Measurements from ENCODE around the gene DNAJB6. TPM values are rescaled to one million over a fixed set of nuclear protein-coding genes. Genes with fewer than 3 reads are reported as not detected.

The DNAJB6 gene
- total RNA-seq, 1 experiment from 2014 or later = 108 TPM

DNA sequence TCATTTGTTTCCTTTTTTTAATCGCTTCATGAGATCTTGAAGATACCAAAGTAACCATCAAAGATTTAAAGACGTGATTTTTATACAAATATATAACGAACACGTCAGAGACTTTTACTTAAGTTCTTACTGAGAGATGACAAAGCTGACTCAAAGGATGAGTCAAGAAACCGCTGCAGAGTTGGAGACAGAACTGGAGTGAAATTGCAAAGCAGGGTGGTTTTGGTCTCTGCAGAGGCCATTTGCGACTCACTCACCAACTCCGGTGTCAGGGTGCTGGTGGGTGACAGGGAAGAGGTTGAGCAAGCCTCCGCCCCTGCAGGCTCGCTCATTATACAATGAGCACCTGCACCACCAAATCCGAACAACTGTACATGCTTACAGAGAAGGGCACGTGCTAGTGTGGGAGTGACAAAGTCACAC lies 75.2 kb downstream of the DNAJB6 start:
- no peaks in the 10 kb centered on the region for H3K4me1 Mint-ChIP-seq (ENCODE audit: low read depth, unreplicated experiment)
- no peak for DNase-seq
- Histone ChIP-seq H3K4me1 (no peaks in the 10 kb centered on the region), H3K9me3 (no peaks in the 10 kb centered on the region), H3K27me3 (replicated peaks; ENCODE audit: control insufficient read depth, insufficient read depth, low read length) (no peaks in the 10 kb centered on the region), H3K36me3 (ENCODE audit: control insufficient read depth, insufficient read depth, low read length) (no peaks in the 10 kb centered on the region; the same call in 1 of the 2 replicates), H3K4me3 (ENCODE audit: low read depth, low read length) (no peak overlapping the region)
- H3K4me3 Mint-ChIP-seq (ENCODE audit: unreplicated experiment) = no peak overlapping the region
- TF ChIP-seq, protein P1, sequence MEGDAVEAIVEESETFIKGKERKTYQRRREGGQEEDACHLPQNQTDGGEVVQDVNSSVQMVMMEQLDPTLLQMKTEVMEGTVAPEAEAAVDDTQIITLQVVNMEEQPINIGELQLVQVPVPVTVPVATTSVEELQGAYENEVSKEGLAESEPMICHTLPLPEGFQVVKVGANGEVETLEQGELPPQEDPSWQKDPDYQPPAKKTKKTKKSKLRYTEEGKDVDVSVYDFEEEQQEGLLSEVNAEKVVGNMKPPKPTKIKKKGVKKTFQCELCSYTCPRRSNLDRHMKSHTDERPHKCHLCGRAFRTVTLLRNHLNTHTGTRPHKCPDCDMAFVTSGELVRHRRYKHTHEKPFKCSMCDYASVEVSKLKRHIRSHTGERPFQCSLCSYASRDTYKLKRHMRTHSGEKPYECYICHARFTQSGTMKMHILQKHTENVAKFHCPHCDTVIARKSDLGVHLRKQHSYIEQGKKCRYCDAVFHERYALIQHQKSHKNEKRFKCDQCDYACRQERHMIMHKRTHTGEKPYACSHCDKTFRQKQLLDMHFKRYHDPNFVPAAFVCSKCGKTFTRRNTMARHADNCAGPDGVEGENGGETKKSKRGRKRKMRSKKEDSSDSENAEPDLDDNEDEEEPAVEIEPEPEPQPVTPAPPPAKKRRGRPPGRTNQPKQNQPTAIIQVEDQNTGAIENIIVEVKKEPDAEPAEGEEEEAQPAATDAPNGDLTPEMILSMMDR (IDR thresholded peaks at IDR 0.05; ENCODE audit: insufficient read depth in 1 of 2, low read depth in 1 of 2, low read length in 1 of 2, severe bottlenecking in 1 of 2, unreplicated experiment in 1 of 2) = no peak
- POLR2A ChIA-PET = no interaction called here
- CTCF ChIA-PET = no interaction called here
- no peaks in the 10 kb centered on the region for H3K27me3 Mint-ChIP-seq (ENCODE audit: insufficient read depth, unreplicated experiment)
- intact Hi-C loops (cut with micrococcal nuclease; ENCODE audit: unreplicated experiment) = no loop called here
- no TSS peak for BruUV-seq (replicated peaks)
- no peak overlapping the region for H3K27ac Mint-ChIP-seq (ENCODE audit: unreplicated experiment)
- H3K36me3 Mint-ChIP-seq (ENCODE audit: insufficient read depth, unreplicated experiment) = peaks cover 40% of the 10 kb centered on the region
- H3K9me3 Mint-ChIP-seq (ENCODE audit: unreplicated experiment) = no peaks in the 10 kb centered on the region

DNA sequence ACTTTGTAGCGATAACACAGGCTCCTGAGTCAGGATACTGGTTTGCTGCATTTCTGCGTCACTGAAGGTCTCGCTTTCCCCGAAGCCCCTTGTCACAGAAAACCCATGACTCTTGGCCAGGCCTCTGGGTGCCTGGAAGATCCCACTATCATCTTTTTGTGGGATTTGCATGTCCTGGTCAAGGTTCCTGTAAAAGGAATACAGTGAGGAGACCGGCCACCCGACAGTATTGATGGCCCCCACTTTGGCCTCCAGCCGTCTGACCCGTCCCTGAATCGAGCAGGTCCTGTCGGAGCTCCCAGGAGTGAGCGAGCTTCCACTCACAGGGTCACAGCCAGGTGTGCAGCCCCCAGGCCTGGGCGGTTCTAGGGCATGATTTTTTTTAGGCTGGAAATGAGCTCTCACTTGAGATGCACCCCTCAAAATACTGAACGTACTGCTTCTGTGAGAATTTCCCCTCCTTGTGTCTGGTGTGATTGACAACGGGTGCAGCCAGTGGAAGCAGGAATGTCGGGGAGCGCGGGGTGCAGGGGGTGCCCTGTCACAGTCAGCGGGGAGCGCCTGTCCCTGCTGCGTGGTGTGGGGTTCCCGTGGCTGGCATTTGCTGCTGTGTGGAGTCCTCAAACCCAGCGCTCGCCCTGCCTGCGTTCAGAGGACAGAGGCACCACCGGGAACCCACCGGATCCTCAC lies 75.8 kb downstream of the DNAJB6 start:
- H3K36me3 ChIP-seq (ENCODE audit: control insufficient read depth, insufficient read depth, low read length) = no peaks in the 10 kb centered on the region; the same call in 1 of the 2 replicates
- peaks cover 38% of the 10 kb centered on the region for H3K36me3 Mint-ChIP-seq (ENCODE audit: insufficient read depth, unreplicated experiment)

DNA sequence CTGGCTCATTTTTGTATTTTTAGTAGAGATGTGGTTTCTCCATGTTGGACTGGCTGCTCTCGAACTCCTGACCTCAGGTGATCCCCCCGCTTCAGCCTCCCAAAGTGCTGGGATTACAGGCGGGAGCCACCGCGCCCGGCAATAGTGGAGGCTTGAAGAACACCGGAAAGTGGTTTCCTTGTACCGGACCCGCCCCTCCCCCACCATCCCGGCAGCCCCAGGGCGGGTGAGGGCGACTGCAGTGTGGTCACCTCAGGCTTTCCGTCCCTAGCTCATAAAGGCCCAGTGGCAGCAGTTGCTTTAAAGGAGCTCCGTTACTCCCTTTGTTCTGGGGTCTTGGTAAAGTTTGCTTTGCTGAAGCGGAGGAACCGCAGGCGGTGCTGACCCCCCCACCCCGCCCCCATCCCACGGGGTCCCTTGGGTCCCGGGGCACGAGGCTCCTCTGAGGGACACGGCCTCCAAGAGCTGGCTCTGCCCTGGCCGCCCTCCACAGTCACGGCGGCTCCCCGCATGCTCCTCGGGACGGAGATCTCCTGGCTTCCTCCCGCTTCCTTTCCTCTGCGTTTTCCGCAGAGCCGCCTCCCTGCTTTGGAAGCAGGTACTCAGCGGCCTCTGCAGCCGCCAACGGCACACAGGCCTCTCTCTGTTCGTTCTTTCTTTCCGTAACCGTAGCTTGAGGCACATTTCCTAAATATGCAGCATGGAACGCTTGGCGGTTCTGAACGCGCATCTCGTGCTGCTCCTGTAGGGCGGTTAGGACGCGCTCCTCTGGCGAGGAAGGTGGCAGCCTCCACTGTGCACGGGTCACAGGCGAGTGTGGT lies 77.3 kb downstream of the DNAJB6 start:
- H3K4me3 ChIP-seq (ENCODE audit: low read depth, low read length) = no peak overlapping the region
- H3K27me3 Mint-ChIP-seq (ENCODE audit: insufficient read depth, unreplicated experiment) = no peaks in the 10 kb centered on the region
- no peak for DNase-seq
- no peaks in the 10 kb centered on the region for H3K4me1 ChIP-seq
- H3K27ac Mint-ChIP-seq (ENCODE audit: unreplicated experiment) = no peak overlapping the region
- H3K4me3 Mint-ChIP-seq (ENCODE audit: unreplicated experiment) = no peak overlapping the region
- ChIA-PET CTCF (no interaction called here), POLR2A (no interaction called here)
- TF ChIP-seq, protein P1 (IDR thresholded peaks at IDR 0.05; ENCODE audit: insufficient read depth in 1 of 2, low read depth in 1 of 2, low read length in 1 of 2, severe bottlenecking in 1 of 2, unreplicated experiment in 1 of 2) = no peak
- H3K4me1 Mint-ChIP-seq (ENCODE audit: low read depth, unreplicated experiment) = no peaks in the 10 kb centered on the region
- peaks cover 32% of the 10 kb centered on the region for H3K36me3 Mint-ChIP-seq (ENCODE audit: insufficient read depth, unreplicated experiment)
- no peaks in the 10 kb centered on the region for H3K9me3 Mint-ChIP-seq (ENCODE audit: unreplicated experiment)
- no TSS peak for BruUV-seq (replicated peaks)
- intact Hi-C loops (cut with micrococcal nuclease; ENCODE audit: unreplicated experiment) = no loop called here
- H3K27me3 ChIP-seq (replicated peaks; ENCODE audit: control insufficient read depth, insufficient read depth, low read length) = no peaks in the 10 kb centered on the region
- no peaks in the 10 kb centered on the region; the same call in 1 of the 2 replicates for H3K36me3 ChIP-seq (ENCODE audit: control insufficient read depth, insufficient read depth, low read length)
- H3K9me3 ChIP-seq = no peaks in the 10 kb centered on the region

More for the DNA sequence above, 75.8 kb downstream of the DNAJB6 start:
- no TSS peak for BruUV-seq (replicated peaks)
- Mint-ChIP-seq H3K27ac (ENCODE audit: unreplicated experiment) (no peak overlapping the region), H3K27me3 (ENCODE audit: insufficient read depth, unreplicated experiment) (no peaks in the 10 kb centered on the region), H3K9me3 (ENCODE audit: unreplicated experiment) (no peaks in the 10 kb centered on the region), H3K4me3 (ENCODE audit: unreplicated experiment) (no peak overlapping the region), H3K4me1 (ENCODE audit: low read depth, unreplicated experiment) (no peaks in the 10 kb centered on the region)
- Histone ChIP-seq H3K9me3 (no peaks in the 10 kb centered on the region), H3K4me3 (ENCODE audit: low read depth, low read length) (no peak overlapping the region), H3K27me3 (replicated peaks; ENCODE audit: control insufficient read depth, insufficient read depth, low read length) (no peaks in the 10 kb centered on the region), H3K4me1 (no peaks in the 10 kb centered on the region)
- peak in 1 of 2 experiments; percentile 21 for DNase-seq
- ChIA-PET POLR2A (no interaction called here), CTCF (no interaction called here)
- intact Hi-C loops (cut with micrococcal nuclease; ENCODE audit: unreplicated experiment) = no loop called here
- TF ChIP-seq, protein P1 (IDR thresholded peaks at IDR 0.05; ENCODE audit: insufficient read depth in 1 of 2, low read depth in 1 of 2, low read length in 1 of 2, severe bottlenecking in 1 of 2, unreplicated experiment in 1 of 2) = no peak

All from Caco-2 (cell line).